ENCODE measurements around the gene TSPYL2.

Gene TSPYL2

GRCh38 chrX:53125506-53125905 is 43.3 kb downstream of the TSPYL2 start:
- no peak for DNase-seq (ENCODE audit: low spot score)

DNA sequence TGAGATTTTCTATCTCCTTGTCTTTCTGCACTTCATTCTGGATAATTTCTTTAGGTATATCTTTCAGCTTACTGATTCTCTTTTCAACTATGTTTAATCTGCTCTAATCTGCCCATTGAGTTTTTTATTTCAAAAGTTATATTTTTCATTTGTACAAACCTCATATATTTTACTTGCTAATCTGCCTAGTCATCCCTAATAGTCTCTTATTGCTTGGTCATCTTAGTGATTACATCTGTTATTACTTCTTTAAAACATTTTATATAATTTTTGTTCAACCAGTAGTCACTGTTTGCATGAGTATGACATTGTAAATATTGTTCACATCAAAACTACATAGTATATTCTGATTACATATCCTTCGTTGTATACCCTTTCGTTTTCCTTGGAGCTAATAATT is 44.2 kb downstream of the TSPYL2 start:
- no peak for DNase-seq (ENCODE audit: low spot score)

GRCh38 chrX:53128097-53128749 is 46.1 kb downstream of the TSPYL2 start:
- DNase-seq (ENCODE audit: low spot score) = no peak

DNA sequence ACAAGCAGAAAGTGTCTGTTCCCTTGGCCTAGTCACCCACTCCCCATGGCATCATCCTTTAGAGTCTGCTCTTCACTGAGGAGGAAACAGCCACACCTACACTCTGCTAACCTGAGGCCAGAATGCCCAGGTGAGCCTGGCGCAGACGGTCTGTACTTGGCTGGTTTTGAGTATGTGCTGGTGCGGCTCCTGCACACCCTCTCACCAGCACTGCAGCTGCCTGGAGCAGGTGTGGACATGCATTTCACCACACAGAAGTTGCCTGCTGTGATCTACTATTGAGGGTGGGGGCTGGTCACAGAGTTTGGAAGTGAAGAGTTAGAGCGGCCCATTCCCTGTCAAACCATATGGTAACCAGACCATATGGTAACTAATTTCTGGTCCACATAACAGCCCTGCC is 51.2 kb downstream of the TSPYL2 start:
- no peak for DNase-seq (ENCODE audit: low spot score)

DNA sequence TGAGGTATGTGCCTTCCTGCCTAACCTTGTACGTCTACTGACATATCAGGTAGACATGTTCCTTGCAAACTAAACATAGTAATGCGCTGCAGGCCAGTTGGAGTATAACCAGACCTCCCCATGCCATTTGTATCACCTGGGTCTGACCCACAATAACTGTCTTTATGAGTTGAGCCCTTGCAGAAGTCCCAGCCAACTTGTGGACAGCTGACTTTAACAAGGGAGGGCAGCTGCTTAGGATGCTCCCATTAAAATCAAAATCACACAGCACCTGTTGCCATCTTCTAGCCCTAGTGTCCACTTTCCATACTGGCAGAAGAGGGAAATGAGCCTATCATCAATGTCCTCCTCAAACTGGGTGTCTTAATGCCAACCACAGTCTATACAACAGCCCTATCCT is 53.4 kb downstream of the TSPYL2 start:
- DNase-seq (ENCODE audit: low spot score) = no peak
